ENCODE measurements around the gene GAS2L1.
"Not testable (repeated sequence)": the region's sequence is repeated elsewhere in the genome, so short reads cannot be mapped to it uniquely, and the experiment has no call there.

GAS2L1 gene

DNA sequence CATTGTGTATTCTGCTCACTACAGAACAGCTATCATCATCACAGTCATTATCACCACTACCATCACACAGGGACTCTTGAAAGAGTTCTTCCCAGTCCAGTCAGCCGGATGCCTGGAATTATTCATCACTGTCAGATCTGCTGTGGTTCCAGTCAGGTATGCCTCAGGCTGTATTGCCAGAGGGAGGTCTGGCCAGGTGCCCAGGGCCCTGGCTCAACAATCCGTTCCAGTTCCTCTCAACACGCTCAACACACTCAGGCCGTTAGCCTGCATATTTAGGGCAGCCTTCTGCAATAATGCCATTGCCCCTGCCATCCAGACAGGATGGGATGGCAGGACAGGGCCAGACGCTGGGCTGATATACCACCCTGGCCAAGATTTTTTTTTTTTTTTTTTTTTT, 37.7 kb downstream of the GAS2L1 start:
- DNase-seq, result no peak

DNA sequence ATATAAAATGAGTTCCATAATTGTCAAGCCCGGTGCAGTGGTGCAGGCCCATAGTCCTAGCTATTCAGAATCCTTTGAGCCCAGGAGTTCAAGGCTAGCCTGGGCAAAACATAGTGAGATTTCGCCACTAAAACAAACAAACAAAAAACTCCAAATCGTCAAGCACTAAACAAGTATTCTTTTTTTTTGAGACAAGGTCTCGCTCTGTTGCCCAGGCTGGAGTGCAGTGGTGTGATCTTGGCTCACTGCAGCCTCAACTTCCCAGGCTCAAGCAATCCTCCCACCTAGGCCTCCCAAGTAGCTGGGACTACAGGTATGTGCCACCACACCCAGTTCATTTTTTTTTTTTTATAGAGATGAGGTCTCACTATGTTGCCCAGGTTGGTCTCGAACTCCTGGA, 38.4 kb downstream of the GAS2L1 start:
- not testable (repeated sequence) for DNase-seq

DNA sequence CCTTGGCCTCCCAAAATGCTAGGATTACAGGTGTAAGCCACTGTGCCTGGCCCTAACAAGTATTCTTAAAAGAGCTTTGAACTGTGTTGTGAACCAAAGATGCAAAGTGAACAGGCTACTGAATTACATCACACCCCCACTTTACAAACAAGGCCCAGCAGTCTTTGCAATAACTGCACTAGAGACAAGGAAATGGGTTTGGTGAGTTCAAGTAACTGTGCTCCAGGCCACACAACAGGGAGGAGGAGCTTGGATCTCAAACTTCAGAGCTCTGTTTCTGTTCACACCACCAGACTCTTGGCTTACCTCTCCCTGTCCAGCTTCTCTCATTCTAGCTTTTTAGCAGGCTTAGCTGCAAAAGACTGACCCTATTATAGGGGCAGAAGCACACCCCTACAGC, 39.5 kb downstream of the GAS2L1 start:
- no peak for DNase-seq

DNA sequence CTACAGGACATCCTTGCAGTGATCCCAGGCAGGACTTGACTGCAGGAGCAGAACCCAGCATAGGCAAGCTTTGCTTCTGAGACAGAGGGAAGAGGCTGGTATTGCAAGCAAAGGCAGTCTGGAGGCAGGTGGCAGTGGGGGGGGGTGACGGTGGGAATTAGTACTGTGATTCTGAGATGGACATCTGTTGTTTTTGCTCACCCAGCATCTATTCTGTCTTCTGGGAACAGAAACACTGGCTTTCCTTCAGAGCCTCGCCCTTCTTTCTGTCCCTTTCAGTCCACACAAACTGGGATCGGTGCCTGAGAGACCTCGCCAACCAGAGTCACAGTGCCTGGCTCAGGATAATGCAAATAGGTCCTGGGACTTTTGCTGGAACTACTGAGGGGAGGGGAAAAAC, 40.2 kb downstream of the GAS2L1 start:
- no peak for DNase-seq

DNA sequence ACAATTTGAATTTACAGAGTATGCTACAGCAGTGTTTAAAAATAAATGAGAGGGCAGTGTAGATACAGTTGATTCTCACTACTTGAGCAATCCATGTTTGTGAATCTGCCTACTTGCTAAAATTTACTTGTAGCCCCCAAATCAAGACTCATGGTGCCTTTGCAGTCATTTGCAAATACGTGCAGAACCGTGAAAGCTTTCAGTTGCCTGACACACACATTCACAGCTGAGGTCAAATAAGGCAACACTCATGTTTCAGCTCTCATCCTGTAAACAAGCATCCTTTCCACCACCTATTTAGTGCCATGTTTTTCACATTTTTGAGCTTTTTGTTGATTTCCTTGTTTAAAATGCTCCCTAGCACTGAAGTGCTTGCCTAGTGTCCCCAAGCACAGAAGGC, 41.6 kb downstream of the GAS2L1 start:
- DNase-seq, result no peak

DNA sequence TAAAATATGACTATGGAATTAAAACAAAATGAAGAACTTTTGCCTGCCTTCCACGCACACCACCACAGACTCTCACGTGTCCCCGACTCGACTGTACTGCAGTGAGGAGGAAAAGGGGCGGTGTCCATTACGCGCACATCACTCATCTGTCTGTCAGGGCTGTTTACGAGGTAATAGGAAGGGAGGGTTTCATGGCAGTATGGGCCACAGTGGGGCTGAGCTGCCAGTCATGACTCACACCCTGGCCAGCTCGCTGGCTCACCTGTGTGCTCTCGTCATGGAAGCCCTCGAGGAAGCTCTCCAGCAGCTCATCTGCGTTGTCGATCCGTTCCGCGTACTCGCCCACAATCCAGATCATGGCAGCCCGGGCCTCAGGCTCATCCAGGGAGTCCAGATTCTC, 42.5 kb downstream of the GAS2L1 start:
- DNase-seq, result no peak

DNA sequence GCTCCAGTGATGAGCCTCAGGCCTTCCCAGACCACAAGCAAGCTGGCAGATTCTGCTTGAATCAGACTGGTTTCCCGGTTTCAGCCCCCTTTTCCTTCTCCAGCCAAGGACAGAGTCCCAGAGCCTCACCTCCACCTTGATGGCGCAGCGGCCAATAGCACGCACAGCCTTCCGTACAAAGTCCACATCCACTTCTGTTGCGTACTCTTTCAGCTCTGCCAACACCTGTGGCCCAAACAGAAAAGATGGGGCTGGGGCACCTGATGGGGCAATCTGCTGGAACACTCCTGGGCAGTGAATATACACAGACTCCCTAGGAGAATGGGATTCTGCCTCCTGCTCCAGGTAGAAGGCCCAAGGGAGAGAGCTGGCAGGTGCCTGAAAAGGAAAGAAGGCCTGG, 44.6 kb downstream of the GAS2L1 start:
- DNase-seq, result no peak

DNA sequence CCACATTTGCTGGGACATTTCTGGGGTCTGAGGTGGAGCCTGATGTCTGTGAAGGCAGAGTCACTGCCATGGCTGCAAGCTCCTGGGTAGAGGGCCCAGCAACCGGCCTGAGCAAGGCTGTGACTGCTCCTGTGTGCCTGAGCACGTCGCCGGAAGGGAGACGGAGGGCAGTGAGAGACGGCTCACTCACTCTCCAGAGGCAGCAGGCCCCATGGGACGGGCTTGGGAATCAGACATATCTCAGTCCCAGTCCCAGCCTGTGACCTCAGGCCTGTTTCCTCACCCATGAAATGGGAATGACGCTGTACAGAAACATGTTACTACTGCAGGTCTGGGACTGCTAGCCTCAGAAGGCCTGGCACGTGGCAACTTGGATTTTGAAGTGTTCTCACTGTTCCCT, 45.4 kb downstream of the GAS2L1 start:
- DNase-seq, result no peak

DNA sequence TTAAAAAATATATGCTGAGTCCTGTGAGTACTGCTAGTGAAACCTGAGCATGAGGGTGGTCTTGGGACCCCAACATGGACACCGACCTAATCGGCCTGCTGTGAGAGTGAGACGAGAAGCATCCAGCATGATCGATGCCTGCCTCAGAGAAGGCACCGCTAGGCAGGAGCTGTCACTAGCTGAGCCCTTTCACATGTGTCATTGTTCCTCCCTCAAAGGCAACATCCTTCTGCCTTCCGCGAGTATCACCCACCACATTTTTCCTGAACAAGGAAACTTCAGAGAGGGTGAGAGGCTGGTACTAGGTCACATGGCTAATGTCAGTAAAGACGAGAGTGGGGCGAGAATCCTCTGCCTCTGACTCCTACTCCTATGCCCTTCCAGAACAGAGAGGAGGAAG, 46.3 kb downstream of the GAS2L1 start:
- no peak for DNase-seq

DNA sequence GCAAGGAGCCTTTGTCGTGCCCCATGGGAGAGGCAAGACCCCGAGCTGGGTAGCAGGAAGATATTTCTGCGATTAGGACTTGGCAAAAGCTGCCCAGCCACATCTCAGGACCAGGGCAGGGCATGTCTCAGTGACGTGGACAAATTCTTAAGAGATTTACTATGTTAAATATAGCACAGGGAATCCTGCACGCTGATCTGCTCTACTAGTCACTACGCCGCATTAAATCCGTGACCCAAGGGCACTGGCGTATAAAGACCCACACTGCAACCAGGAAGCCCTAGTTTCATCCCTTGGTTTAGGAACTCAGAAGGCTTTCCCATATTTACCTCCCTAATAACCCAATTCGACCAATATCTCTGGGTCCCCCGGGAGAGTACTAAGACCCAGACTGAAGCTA, 46.8 kb downstream of the GAS2L1 start:
- DNase-seq, result no peak

DNA sequence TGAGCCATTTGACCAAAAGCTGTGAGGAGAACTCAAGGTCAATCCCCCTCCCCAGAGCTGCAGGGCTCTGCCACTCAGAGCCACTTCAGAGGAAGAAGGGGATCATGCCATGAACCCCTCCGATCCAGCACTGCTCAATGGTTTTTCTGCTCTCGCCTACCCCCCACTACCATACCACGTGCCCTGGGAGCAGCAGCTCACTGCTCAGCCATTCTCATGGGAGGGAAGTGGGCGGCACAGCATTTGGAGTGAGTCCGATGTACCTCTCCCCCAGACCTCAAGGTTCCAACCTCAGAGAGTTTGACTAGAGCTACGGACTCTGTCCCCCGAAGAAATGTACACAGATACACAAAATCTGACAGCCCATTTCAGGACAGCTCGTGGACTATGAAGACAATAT, 47.4 kb downstream of the GAS2L1 start:
- no peak for DNase-seq

DNA sequence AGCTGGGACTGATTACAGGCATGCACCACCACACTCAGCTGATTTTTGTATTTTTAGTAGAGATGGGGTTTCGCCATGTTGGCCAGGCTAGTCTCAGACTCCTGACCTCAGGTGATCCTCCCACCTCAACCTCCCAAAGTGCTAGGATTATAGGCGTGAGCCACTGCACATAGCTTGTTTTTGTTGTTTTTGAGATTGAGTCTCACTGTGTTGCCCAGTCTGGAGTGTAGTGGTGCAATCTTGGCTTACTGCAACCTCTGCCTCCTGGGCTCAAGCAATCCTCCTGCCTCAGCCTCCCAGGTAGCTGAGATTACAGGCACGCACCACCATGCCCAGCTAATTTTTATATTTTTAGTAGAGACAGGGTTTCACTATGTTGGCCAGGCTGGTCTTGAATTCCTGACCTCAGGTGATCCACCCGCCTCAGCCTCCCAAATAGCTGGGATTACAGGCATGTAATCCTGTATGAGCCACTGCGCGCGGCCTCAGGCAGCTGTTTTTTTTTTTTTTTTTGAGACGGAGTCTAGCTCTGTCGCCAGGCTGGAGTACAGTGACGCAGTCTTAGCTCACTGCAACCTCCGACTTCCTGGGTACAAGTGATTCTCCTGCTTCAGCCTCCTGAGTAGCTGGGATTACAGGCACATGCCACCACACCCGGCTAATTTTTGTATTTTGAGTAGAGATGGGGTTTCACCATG, 50.9 kb downstream of the GAS2L1 start:
- not testable (repeated sequence) for DNase-seq

DNA sequence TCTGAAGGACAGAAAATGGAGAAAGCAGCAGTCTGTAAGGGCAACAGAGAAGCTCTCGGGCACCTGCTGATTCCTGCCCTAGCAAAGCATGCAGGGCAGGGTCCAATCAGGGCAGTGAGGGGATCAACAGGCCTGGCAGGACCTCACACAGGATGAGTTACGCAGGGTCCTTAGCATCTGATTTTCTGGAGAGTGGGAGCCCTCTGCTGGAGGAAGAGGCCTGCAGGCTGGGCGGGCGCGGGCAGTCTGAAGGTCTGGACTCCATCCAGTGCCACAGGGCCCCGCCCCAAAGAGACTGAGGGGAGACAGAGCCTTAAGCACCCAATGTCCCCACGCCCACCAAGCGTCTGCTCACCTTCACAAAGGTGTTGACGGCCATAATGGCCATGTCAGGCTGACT, 53.0 kb downstream of the GAS2L1 start:
- peak; percentile 61 for DNase-seq
